HepG2 (cell line): ENCODE data around the gene ZNF883. TPM values are rescaled to one million over a fixed set of nuclear protein-coding genes. Genes with fewer than 3 reads are reported as not detected.

Source experiments
- ATAC-seq: fragments of 200-7000 bp; cut with Tn5 transposase; 3 replicates; pipeline ENCODE4 v1.9.1; 2020; ENCODE audit warnings: mild to moderate bottlenecking, moderate library complexity
- BruUV-seq: library from RNA; stranded (reverse); fragments of 400-500 nt; replicated peaks from 2 replicates; lab custom pipeline; 2021; lab: Mats Ljungman, UMichigan
- CTCF ChIA-PET: fragments of 300-600 bp; formaldehyde crosslinking; extraction: SDS; loops from one replicate; lab custom pipeline; 2021; ENCODE audit warnings: low total read pairs, inconsistent platforms, low intra/inter-chr PET ratio; lab: Yijun Ruan, JAX
- POLR2A ChIA-PET: fragments of 350-600 bp; sonication (Branson Sonifier 250); formaldehyde crosslinking; loops from one replicate; lab custom pipeline; 2020; ENCODE audit warnings: antibody characterized with exemption, inconsistent platforms; lab: Yijun Ruan, JAX
- DNase-seq: peaks from one replicate; pipeline ENCODE4 v3.0.0-alpha.2; 2015; ENCODE audit warnings: low spot score
- FAIRE-seq: peaks from 3 replicates; lab custom pipeline; 2011; peaks lifted over from hg19 to GRCh38; lab: Jason Lieb, UNC
- H2AFZ ChIP-seq: one replicate; pipeline ENCODE4 v1.6.1; 2011; ENCODE audit warnings: low read length, inconsistent platforms
- H3K27ac ChIP-seq: fragments of 300-600 bp; 3 replicates; pipeline ENCODE4 v1.8.0; 2011; ENCODE audit warnings: mixed run types, mild to moderate bottlenecking, mixed read lengths, low read length, inconsistent platforms; ENCODE audit not compliant: insufficient read depth; ENCODE audit errors: extremely low read length
- H3K27me3 ChIP-seq, 2 experiments: fragments of 200-600 bp in 1 of 2; 2 replicates in 1 of 2; 3 replicates in 1 of 2; pipeline versions ENCODE4 v1.6.0 to v1.8.0; 2011; ENCODE audit warnings: low read length in 2 of 2, mild to moderate bottlenecking in 2 of 2, moderate library complexity in 2 of 2, inconsistent platforms in 1 of 2; ENCODE audit not compliant: insufficient read depth in 2 of 2, control insufficient read depth in 1 of 2
- H3K36me3 ChIP-seq, 2 experiments: fragments of 200-600 bp in 1 of 2; replicated peaks in 1 of 2; 2 replicates in 1 of 2; 3 replicates in 1 of 2; pipeline versions ENCODE4 v1.5.1 to v1.8.0; 2011; ENCODE audit warnings: low read length in 2 of 2, inconsistent platforms in 1 of 2; ENCODE audit not compliant: insufficient read depth in 2 of 2, control insufficient read depth in 1 of 2
- H3K4me1 ChIP-seq: 2 replicates; pipeline ENCODE4 v1.5.1; 2012; ENCODE audit warnings: low read length, inconsistent platforms; ENCODE audit not compliant: insufficient read depth
- H3K4me2 ChIP-seq: 2 replicates; pipeline ENCODE4 v1.6.0; 2011; ENCODE audit warnings: low read depth, low read length, inconsistent platforms
- H3K4me3 ChIP-seq, 3 experiments: fragments of 200-600 bp in 1 of 3; sonication (generic), shearing (Covaris generic) in 1 of 3; replicated peaks in 1 of 3; 2 replicates each; pipeline ENCODE4 v1.5.1; 2011 to 2016; ENCODE audit warnings: low read length in 3 of 3, inconsistent platforms in 2 of 3, low read depth in 2 of 3, mild to moderate bottlenecking in 2 of 3, control low read depth in 1 of 3, mixed read lengths in 1 of 3; ENCODE audit not compliant: insufficient read depth in 1 of 3
- H3K79me2 ChIP-seq: one replicate; pipeline ENCODE4 v1.6.1; 2011; ENCODE audit warnings: low read length, inconsistent platforms; ENCODE audit not compliant: insufficient read depth
- H3K9ac ChIP-seq: 2 replicates; pipeline ENCODE4 v1.6.0; 2011; ENCODE audit warnings: mild to moderate bottlenecking, low read depth, low read length, inconsistent platforms; ENCODE audit not compliant: insufficient read depth
- H3K9me3 ChIP-seq: 2 replicates; pipeline ENCODE4 v1.5.1; 2012; ENCODE audit warnings: mild to moderate bottlenecking, low read length
- H4K20me1 ChIP-seq: 2 replicates; pipeline ENCODE4 v1.6.0; 2011; ENCODE audit warnings: inconsistent platforms, mild to moderate bottlenecking, low read length, moderate library complexity; ENCODE audit not compliant: insufficient read depth
- HDAC2 ChIP-seq: sonication (generic); formaldehyde crosslinking; IDR thresholded peaks from 2 replicates; pipeline ENCODE4 v1.4.0; 2020; ENCODE audit warnings: missing genetic modification reagents
- NRL ChIP-seq: sonication (generic); formaldehyde crosslinking; IDR thresholded peaks from 2 replicates; pipeline ENCODE4 v1.5.0; 2020; ENCODE audit warnings: missing genetic modification reagents, mild to moderate bottlenecking, moderate library complexity, borderline replicate concordance
- RERE ChIP-seq: IDR thresholded peaks from 2 replicates; pipeline ENCODE4 v1.6.1; 2016; ENCODE audit warnings: low read depth, missing genetic modification reagents, missing compliant biosample characterization
- SNRNP70 ChIP-seq: fragments of 200-400 bp; formaldehyde crosslinking; IDR thresholded peaks from 2 replicates; pipeline ENCODE4 v1.6.1; 2017; ENCODE audit warnings: mild to moderate bottlenecking, low read depth, low read length, moderate library complexity
- STAG1 ChIP-seq: sonication (generic); formaldehyde crosslinking; IDR thresholded peaks from 2 replicates; pipeline ENCODE4 v1.4.0; 2020; ENCODE audit warnings: missing genetic modification reagents
- ZNF230 ChIP-seq: sonication (generic); formaldehyde crosslinking; IDR thresholded peaks from 2 replicates; pipeline ENCODE4 v1.4.0; 2020; ENCODE audit warnings: mild to moderate bottlenecking, missing genetic modification reagents
- ZNF274 ChIP-seq: sonication (generic); formaldehyde crosslinking; IDR thresholded peaks from 2 replicates; pipeline ENCODE4 v1.5.1; 2020; ENCODE audit warnings: mild to moderate bottlenecking, missing genetic modification reagents
- WGBS: methylation state at CpG from one replicate; pipeline ENCODE4 v1.1.6; 2017; ENCODE audit warnings: low lambda C conversion rate; 5-methylcytosine and 5-hydroxymethylcytosine counted together
- in situ Hi-C: cut with HindIII; loops from 2 replicates; pipeline ENCODE4 v1.10.0; 2017; ENCODE audit warnings: low pct_unique_long_range_greater_than_20kb; ENCODE audit not compliant: extremely low pct_ligation_motif_present
- intact Hi-C: fragments of 100-400 bp; cut with micrococcal nuclease; formaldehyde crosslinking; loops from one replicate; pipeline ENCODE4 v1.10.0; 2022; ENCODE audit not compliant: unreplicated experiment
- polyA plus RNA-seq, 8 experiments: library from polyadenylated mRNA; depleted of rRNA in 3 of 8; stranded (reverse) in 7 of 8; unstranded in 1 of 8; fragments of >200 nt; fragmentation: Illumina TruSeq in 4 of 8; extraction: Trizol in 4 of 8; gene quantifications; 2 replicates each; pipeline versions ENCODE4 v1.2.1 to v1.2.3, GENCODE V29; 2011 to 2016; ENCODE audit warnings: low read depth in 4 of 8, missing spikeins in 1 of 8, mixed read lengths in 1 of 8; ENCODE audit not compliant: insufficient read depth in 1 of 8
- total RNA-seq, 5 experiments: library from RNA; depleted of rRNA; stranded (reverse); fragments of >200 nt; fragmentation: Illumina TruSeq; extraction: Trizol; gene quantifications; 2 replicates each; pipeline ENCODE4 v1.2.3, GENCODE V29; 2016; ENCODE audit warnings: low read depth in 1 of 5
- TF ChIP-seq, protein P1 (sequence below): sonication (generic); formaldehyde crosslinking; conservative IDR thresholded peaks from 2 replicates; pipeline ENCODE4 v1.8.0; 2022; ENCODE audit warnings: mild to moderate bottlenecking, moderate library complexity, missing genetic modification reagents

ZNF883 gene
- total and polyA plus RNA-seq, 2 of the 13 experiments (the other 11 are each of a cell fraction or from before 2014, with no cell fraction given), result 5.3 to 10.0 TPM

DNA sequence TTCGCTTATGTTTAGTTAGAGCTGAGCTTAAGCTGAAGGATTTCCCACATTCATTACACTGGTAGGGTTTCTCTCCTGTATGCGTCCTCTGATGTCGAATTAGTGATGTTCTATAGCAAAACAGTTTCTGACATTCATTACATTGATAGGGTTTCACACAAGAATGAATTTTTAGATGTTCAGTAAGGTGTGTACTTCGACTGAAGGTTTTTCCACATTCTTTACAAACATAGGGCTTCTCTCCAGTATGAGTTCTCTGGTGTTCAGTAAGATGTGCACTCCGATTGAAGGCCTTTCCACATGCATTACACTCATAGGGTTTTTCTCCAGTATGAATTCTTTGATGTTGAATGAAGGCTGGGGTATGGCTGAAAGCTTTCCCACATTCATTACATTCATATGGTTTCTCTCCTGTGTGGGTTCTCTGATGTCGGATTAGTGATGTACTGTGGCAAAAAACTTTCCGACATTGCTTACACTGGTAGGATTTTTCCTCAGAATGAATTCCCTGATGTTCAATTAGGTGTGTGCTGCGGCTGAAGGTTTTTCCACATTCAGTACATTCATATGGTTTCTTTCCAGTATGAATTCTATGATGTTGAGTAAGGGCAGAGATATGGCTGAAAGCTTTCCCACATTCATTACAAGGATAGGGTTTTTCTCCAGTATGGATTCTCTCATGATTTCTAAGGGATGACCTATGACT, 14.6 kb downstream of the ZNF883 start:
- 71% methylated on average over 8 of the region's 8 CpGs for WGBS
- ChIA-PET CTCF (no interaction called here), POLR2A (no interaction called here)
- H3K9me3 ChIP-seq, result peaks cover 92% of the 10 kb centered on the region
- H3K4me1 ChIP-seq, result no peaks in the 10 kb centered on the region
- in situ Hi-C loops (no loop called here), intact Hi-C loops (no loop called here)
- DNase-seq (no peak), ATAC-seq (no peak), FAIRE-seq (no peak)
- TF ChIP-seq ZNF230 (CRISPR knock-in tag) (no peak), ZNF274 (CRISPR knock-in tag) (peak; percentile 99; the same call in 1 of the 2 replicates)
- H3K36me3 ChIP-seq, result peaks cover 5 to 42% of the 10 kb centered on the region in 2 experiments; a peak in 4 of 5 replicates
- BruUV-seq, result TSS peak; percentile 42
- H3K4me3 ChIP-seq, result no peak overlapping the region
- H3K27ac ChIP-seq, result no peak overlapping the region
- H3K79me2 ChIP-seq, result no peaks in the 10 kb centered on the region
- no peak overlapping the region for H3K9ac ChIP-seq
- no peaks in the 10 kb centered on the region for H3K27me3 ChIP-seq
- no peak overlapping the region for H3K4me2 ChIP-seq
- H2AFZ ChIP-seq, result no peak overlapping the region
- H4K20me1 ChIP-seq, result no peaks in the 10 kb centered on the region

- H2AFZ ChIP-seq, result no peak overlapping the region
- in situ Hi-C loops, result no loop called here
- CTCF ChIA-PET, result interaction anchor here (2.1 kb wide), 1 partner anchor 46 kb away, joined by 6 read pairs; no protein-coding TSS in a partner anchor
- no TSS peak for BruUV-seq
- POLR2A ChIA-PET, result no interaction called here
- no peak for FAIRE-seq
- DNase-seq, result peak; percentile 5
- no peaks in the 10 kb centered on the region for H3K36me3 ChIP-seq
- H4K20me1 ChIP-seq, result no peaks in the 10 kb centered on the region
- no peaks in the 10 kb centered on the region for H3K79me2 ChIP-seq
- peaks cover 2% of the 10 kb centered on the region; the same call in 1 of the 2 replicates for H3K9me3 ChIP-seq
- H3K27ac ChIP-seq, result no peak overlapping the region
- no peaks in the 10 kb centered on the region for H3K4me1 ChIP-seq
- no peak overlapping the region for H3K4me3 ChIP-seq
- ATAC-seq, result peak; percentile 54
- no peaks in the 10 kb centered on the region; a peak in 1 of 5 replicates for H3K27me3 ChIP-seq
- no peak overlapping the region for H3K9ac ChIP-seq
- H3K4me2 ChIP-seq, result no peak overlapping the region
- intact Hi-C loops, result no loop called here
- 0% methylated on average over 1 of the region's 5 CpGs for WGBS
- TF ChIP-seq NRL (no peak), HDAC2 (CRISPR knock-in tag) (no peak), RERE (no peak), SNRNP70 (no peak), STAG1 (CRISPR knock-in tag) (peak; percentile 35)
- TF ChIP-seq, protein P1, sequence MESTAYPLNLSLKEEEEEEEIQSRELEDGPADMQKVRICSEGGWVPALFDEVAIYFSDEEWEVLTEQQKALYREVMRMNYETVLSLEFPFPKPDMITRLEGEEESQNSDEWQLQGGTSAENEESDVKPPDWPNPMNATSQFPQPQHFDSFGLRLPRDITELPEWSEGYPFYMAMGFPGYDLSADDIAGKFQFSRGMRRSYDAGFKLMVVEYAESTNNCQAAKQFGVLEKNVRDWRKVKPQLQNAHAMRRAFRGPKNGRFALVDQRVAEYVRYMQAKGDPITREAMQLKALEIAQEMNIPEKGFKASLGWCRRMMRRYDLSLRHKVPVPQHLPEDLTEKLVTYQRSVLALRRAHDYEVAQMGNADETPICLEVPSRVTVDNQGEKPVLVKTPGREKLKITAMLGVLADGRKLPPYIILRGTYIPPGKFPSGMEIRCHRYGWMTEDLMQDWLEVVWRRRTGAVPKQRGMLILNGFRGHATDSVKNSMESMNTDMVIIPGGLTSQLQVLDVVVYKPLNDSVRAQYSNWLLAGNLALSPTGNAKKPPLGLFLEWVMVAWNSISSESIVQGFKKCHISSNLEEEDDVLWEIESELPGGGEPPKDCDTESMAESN (CRISPR knock-in tag), result no peak
Measured at GRCh38 chr9:112971415-112971814, 40.6 kb downstream of the ZNF883 start.
